HepG2 (cell line): ENCODE results near the gene LRP2. TPM values are rescaled to one million over a fixed set of nuclear protein-coding genes. Genes with fewer than 3 reads are reported as not detected.

Experiments
- ATAC-seq: fragments of 200-7000 bp; cut with Tn5 transposase; 3 replicates; pipeline ENCODE4 v1.9.1; 2020; ENCODE audit warnings: mild to moderate bottlenecking, moderate library complexity
- BruUV-seq: library from RNA; stranded (reverse); fragments of 400-500 nt; replicated peaks from 2 replicates; lab custom pipeline; 2021; lab: Mats Ljungman, UMichigan
- CTCF ChIA-PET: fragments of 300-600 bp; formaldehyde crosslinking; extraction: SDS; loops from one replicate; lab custom pipeline; 2021; ENCODE audit warnings: low total read pairs, inconsistent platforms, low intra/inter-chr PET ratio; lab: Yijun Ruan, JAX
- POLR2A ChIA-PET: fragments of 350-600 bp; sonication (Branson Sonifier 250); formaldehyde crosslinking; loops from one replicate; lab custom pipeline; 2020; ENCODE audit warnings: antibody characterized with exemption, inconsistent platforms; lab: Yijun Ruan, JAX
- DNase-seq: peaks from one replicate; pipeline ENCODE4 v3.0.0-alpha.2; 2015; ENCODE audit warnings: low spot score
- FAIRE-seq: peaks from 3 replicates; lab custom pipeline; 2011; peaks lifted over from hg19 to GRCh38; lab: Jason Lieb, UNC
- H2AFZ ChIP-seq: one replicate; pipeline ENCODE4 v1.6.1; 2011; ENCODE audit warnings: low read length, inconsistent platforms
- H3K27ac ChIP-seq: fragments of 300-600 bp; 3 replicates; pipeline ENCODE4 v1.8.0; 2011; ENCODE audit warnings: mixed run types, mild to moderate bottlenecking, mixed read lengths, low read length, inconsistent platforms; ENCODE audit not compliant: insufficient read depth; ENCODE audit errors: extremely low read length
- H3K27me3 ChIP-seq, 2 experiments: fragments of 200-600 bp in 1 of 2; 2 replicates in 1 of 2; 3 replicates in 1 of 2; pipeline versions ENCODE4 v1.6.0 to v1.8.0; 2011; ENCODE audit warnings: low read length in 2 of 2, mild to moderate bottlenecking in 2 of 2, moderate library complexity in 2 of 2, inconsistent platforms in 1 of 2; ENCODE audit not compliant: insufficient read depth in 2 of 2, control insufficient read depth in 1 of 2
- H3K36me3 ChIP-seq, 2 experiments: fragments of 200-600 bp in 1 of 2; replicated peaks in 1 of 2; 2 replicates in 1 of 2; 3 replicates in 1 of 2; pipeline versions ENCODE4 v1.5.1 to v1.8.0; 2011; ENCODE audit warnings: low read length in 2 of 2, inconsistent platforms in 1 of 2; ENCODE audit not compliant: insufficient read depth in 2 of 2, control insufficient read depth in 1 of 2
- H3K4me1 ChIP-seq: 2 replicates; pipeline ENCODE4 v1.5.1; 2012; ENCODE audit warnings: low read length, inconsistent platforms; ENCODE audit not compliant: insufficient read depth
- H3K4me2 ChIP-seq: 2 replicates; pipeline ENCODE4 v1.6.0; 2011; ENCODE audit warnings: low read depth, low read length, inconsistent platforms
- H3K4me3 ChIP-seq, 3 experiments: fragments of 200-600 bp in 1 of 3; sonication (generic), shearing (Covaris generic) in 1 of 3; replicated peaks in 1 of 3; 2 replicates each; pipeline ENCODE4 v1.5.1; 2011 to 2016; ENCODE audit warnings: low read length in 3 of 3, inconsistent platforms in 2 of 3, low read depth in 2 of 3, mild to moderate bottlenecking in 2 of 3, control low read depth in 1 of 3, mixed read lengths in 1 of 3; ENCODE audit not compliant: insufficient read depth in 1 of 3
- H3K79me2 ChIP-seq: one replicate; pipeline ENCODE4 v1.6.1; 2011; ENCODE audit warnings: low read length, inconsistent platforms; ENCODE audit not compliant: insufficient read depth
- H3K9ac ChIP-seq: 2 replicates; pipeline ENCODE4 v1.6.0; 2011; ENCODE audit warnings: mild to moderate bottlenecking, low read depth, low read length, inconsistent platforms; ENCODE audit not compliant: insufficient read depth
- H3K9me3 ChIP-seq: 2 replicates; pipeline ENCODE4 v1.5.1; 2012; ENCODE audit warnings: mild to moderate bottlenecking, low read length
- H4K20me1 ChIP-seq: 2 replicates; pipeline ENCODE4 v1.6.0; 2011; ENCODE audit warnings: inconsistent platforms, mild to moderate bottlenecking, low read length, moderate library complexity; ENCODE audit not compliant: insufficient read depth
- DNMT1 ChIP-seq: sonication (generic); formaldehyde crosslinking; IDR thresholded peaks from 2 replicates; pipeline ENCODE4 v1.5.1; 2020; ENCODE audit warnings: mild to moderate bottlenecking, missing genetic modification reagents
- KLF11 ChIP-seq: IDR thresholded peaks from 2 replicates; pipeline ENCODE4 v1.6.1; 2016; ENCODE audit warnings: missing compliant biosample characterization
- NR1H2 ChIP-seq: sonication (generic); formaldehyde crosslinking; IDR thresholded peaks from 2 replicates; pipeline ENCODE4 v1.8.1; 2022; ENCODE audit warnings: low read depth, missing genetic modification reagents, borderline replicate concordance
- RARA ChIP-seq: IDR thresholded peaks from 2 replicates; pipeline ENCODE4 v1.6.1; 2016; ENCODE audit warnings: missing genetic modification reagents, missing compliant biosample characterization
- SMC3 ChIP-seq: IDR thresholded peaks from 2 replicates; pipeline ENCODE4 v1.6.1; 2011; ENCODE audit warnings: low read length, improper control_type of control experiment
- ZC3H4 ChIP-seq: sonication (generic); formaldehyde crosslinking; IDR thresholded peaks from 2 replicates; pipeline ENCODE4 v1.4.0; 2020; ENCODE audit warnings: missing genetic modification reagents, borderline replicate concordance
- ZKSCAN1 ChIP-seq: fragments of 150-350 bp; IDR thresholded peaks from 2 replicates; pipeline ENCODE4 v1.6.1; 2014; ENCODE audit warnings: low read length
- ZNF431 ChIP-seq: sonication (generic); formaldehyde crosslinking; IDR thresholded peaks from 2 replicates; pipeline ENCODE4 v1.9.0; 2022; ENCODE audit warnings: missing genetic modification reagents, low read depth, mild to moderate bottlenecking, borderline replicate concordance
- ZNF761 ChIP-seq: sonication (generic); formaldehyde crosslinking; conservative IDR thresholded peaks from 2 replicates; pipeline ENCODE4 v1.4.0; 2020; ENCODE audit warnings: mild to moderate bottlenecking, missing genetic modification reagents
- ZSCAN25 ChIP-seq: sonication (generic); formaldehyde crosslinking; IDR thresholded peaks from 2 replicates; pipeline ENCODE4 v1.8.0; 2022; ENCODE audit warnings: mild to moderate bottlenecking, missing genetic modification reagents
- WGBS: methylation state at CpG from one replicate; pipeline ENCODE4 v1.1.6; 2017; ENCODE audit warnings: low lambda C conversion rate; 5-methylcytosine and 5-hydroxymethylcytosine counted together
- in situ Hi-C: cut with HindIII; loops from 2 replicates; pipeline ENCODE4 v1.10.0; 2017; ENCODE audit warnings: low pct_unique_long_range_greater_than_20kb; ENCODE audit not compliant: extremely low pct_ligation_motif_present
- intact Hi-C: fragments of 100-400 bp; cut with micrococcal nuclease; formaldehyde crosslinking; loops from one replicate; pipeline ENCODE4 v1.10.0; 2022; ENCODE audit not compliant: unreplicated experiment
- polyA plus RNA-seq, 8 experiments: library from polyadenylated mRNA; depleted of rRNA in 3 of 8; stranded (reverse) in 7 of 8; unstranded in 1 of 8; fragments of >200 nt; fragmentation: Illumina TruSeq in 4 of 8; extraction: Trizol in 4 of 8; gene quantifications; 2 replicates each; pipeline versions ENCODE4 v1.2.1 to v1.2.3, GENCODE V29; 2011 to 2016; ENCODE audit warnings: low read depth in 4 of 8, missing spikeins in 1 of 8, mixed read lengths in 1 of 8; ENCODE audit not compliant: insufficient read depth in 1 of 8
- total RNA-seq, 5 experiments: library from RNA; depleted of rRNA; stranded (reverse); fragments of >200 nt; fragmentation: Illumina TruSeq; extraction: Trizol; gene quantifications; 2 replicates each; pipeline ENCODE4 v1.2.3, GENCODE V29; 2016; ENCODE audit warnings: low read depth in 1 of 5
- TF ChIP-seq, protein P1 (sequence below): sonication (generic); formaldehyde crosslinking; IDR thresholded peaks from 2 replicates; pipeline ENCODE4 v1.4.0; 2020; ENCODE audit warnings: mild to moderate bottlenecking, missing genetic modification reagents
- TF ChIP-seq, protein P2 (sequence below): sonication (generic); formaldehyde crosslinking; IDR thresholded peaks from 2 replicates; pipeline ENCODE4 v1.4.0; 2020; ENCODE audit warnings: missing genetic modification reagents, borderline replicate concordance
- TF ChIP-seq, protein P3 (sequence below): sonication (generic); formaldehyde crosslinking; IDR thresholded peaks from 2 replicates; pipeline ENCODE4 v1.5.1; 2020; ENCODE audit warnings: missing genetic modification reagents, mild to moderate bottlenecking, borderline replicate concordance
- TF ChIP-seq, protein P4 (sequence below): IDR thresholded peaks from 2 replicates; pipeline ENCODE4 v1.6.1; 2012; ENCODE audit warnings: low read depth, low read length, improper control_type of control experiment
- TF ChIP-seq, protein P5 (sequence below): IDR thresholded peaks from 2 replicates; pipeline ENCODE4 v1.6.1; 2012; ENCODE audit warnings: low read length, improper control_type of control experiment

LRP2 gene
- total and polyA plus RNA-seq, 2 of the 13 experiments (the other 11 are each of a cell fraction or from before 2014, with no cell fraction given): 0.03 to 0.15 TPM

DNA sequence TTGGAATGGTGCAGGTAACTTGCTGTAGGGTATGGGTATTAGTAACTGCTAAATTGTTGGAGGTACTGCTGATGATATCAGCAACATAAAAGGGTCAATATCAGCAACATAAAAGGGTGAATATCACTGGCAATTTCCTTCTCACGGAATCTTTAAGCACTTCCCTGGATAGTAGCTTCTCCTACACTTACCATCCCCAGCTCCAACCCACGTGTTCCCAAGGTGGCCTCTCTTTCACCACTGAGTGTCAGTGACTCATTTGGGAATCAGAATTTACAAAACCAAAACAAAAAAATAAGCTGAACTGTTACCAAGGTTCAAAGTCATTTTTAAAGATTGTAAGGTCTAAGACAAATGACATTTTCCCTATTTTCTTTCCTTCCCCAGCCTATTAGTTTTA lies 70.8 kb downstream of the LRP2 start:
- ATAC-seq (no peak), FAIRE-seq (no peak), DNase-seq (no peak)
- Histone ChIP-seq H4K20me1 (no peaks in the 10 kb centered on the region), H3K4me3 (no peak overlapping the region), H3K36me3 (no peaks in the 10 kb centered on the region), H3K4me2 (no peak overlapping the region), H3K79me2 (no peaks in the 10 kb centered on the region), H3K9me3 (no peaks in the 10 kb centered on the region), H3K27ac (no peak overlapping the region), H2AFZ (no peak overlapping the region), H3K4me1 (peaks cover 11% of the 10 kb centered on the region), H3K9ac (no peak overlapping the region), H3K27me3 (peaks cover 0 to 21% of the 10 kb centered on the region in 2 experiments; a peak in 2 of 5 replicates)
- no TSS peak for BruUV-seq
- POLR2A ChIA-PET: no interaction called here
- in situ Hi-C loops: no loop called here
- intact Hi-C loops: no loop called here
- CTCF ChIA-PET: no interaction called here
- WGBS: 0% methylated on average over 2 of the region's 2 CpGs
- TF ChIP-seq, protein P1, sequence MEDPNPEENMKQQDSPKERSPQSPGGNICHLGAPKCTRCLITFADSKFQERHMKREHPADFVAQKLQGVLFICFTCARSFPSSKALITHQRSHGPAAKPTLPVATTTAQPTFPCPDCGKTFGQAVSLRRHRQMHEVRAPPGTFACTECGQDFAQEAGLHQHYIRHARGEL (CRISPR knock-in tag): no peak
- TF ChIP-seq NR1H2 (CRISPR knock-in tag): no peak
- TF ChIP-seq KLF11 (CRISPR knock-in tag): no peak
- no peak for TF ChIP-seq ZNF431 (CRISPR knock-in tag)
- TF ChIP-seq ZKSCAN1: no peak
- TF ChIP-seq, protein P2, sequence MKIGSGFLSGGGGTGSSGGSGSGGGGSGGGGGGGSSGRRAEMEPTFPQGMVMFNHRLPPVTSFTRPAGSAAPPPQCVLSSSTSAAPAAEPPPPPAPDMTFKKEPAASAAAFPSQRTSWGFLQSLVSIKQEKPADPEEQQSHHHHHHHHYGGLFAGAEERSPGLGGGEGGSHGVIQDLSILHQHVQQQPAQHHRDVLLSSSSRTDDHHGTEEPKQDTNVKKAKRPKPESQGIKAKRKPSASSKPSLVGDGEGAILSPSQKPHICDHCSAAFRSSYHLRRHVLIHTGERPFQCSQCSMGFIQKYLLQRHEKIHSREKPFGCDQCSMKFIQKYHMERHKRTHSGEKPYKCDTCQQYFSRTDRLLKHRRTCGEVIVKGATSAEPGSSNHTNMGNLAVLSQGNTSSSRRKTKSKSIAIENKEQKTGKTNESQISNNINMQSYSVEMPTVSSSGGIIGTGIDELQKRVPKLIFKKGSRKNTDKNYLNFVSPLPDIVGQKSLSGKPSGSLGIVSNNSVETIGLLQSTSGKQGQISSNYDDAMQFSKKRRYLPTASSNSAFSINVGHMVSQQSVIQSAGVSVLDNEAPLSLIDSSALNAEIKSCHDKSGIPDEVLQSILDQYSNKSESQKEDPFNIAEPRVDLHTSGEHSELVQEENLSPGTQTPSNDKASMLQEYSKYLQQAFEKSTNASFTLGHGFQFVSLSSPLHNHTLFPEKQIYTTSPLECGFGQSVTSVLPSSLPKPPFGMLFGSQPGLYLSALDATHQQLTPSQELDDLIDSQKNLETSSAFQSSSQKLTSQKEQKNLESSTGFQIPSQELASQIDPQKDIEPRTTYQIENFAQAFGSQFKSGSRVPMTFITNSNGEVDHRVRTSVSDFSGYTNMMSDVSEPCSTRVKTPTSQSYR: no peak
- no peak for TF ChIP-seq ZC3H4 (CRISPR knock-in tag)
- no peak for TF ChIP-seq DNMT1
- TF ChIP-seq, protein P3, sequence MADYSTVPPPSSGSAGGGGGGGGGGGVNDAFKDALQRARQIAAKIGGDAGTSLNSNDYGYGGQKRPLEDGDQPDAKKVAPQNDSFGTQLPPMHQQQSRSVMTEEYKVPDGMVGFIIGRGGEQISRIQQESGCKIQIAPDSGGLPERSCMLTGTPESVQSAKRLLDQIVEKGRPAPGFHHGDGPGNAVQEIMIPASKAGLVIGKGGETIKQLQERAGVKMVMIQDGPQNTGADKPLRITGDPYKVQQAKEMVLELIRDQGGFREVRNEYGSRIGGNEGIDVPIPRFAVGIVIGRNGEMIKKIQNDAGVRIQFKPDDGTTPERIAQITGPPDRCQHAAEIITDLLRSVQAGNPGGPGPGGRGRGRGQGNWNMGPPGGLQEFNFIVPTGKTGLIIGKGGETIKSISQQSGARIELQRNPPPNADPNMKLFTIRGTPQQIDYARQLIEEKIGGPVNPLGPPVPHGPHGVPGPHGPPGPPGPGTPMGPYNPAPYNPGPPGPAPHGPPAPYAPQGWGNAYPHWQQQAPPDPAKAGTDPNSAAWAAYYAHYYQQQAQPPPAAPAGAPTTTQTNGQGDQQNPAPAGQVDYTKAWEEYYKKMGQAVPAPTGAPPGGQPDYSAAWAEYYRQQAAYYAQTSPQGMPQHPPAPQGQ (CRISPR knock-in tag): no peak
- TF ChIP-seq, protein P4, sequence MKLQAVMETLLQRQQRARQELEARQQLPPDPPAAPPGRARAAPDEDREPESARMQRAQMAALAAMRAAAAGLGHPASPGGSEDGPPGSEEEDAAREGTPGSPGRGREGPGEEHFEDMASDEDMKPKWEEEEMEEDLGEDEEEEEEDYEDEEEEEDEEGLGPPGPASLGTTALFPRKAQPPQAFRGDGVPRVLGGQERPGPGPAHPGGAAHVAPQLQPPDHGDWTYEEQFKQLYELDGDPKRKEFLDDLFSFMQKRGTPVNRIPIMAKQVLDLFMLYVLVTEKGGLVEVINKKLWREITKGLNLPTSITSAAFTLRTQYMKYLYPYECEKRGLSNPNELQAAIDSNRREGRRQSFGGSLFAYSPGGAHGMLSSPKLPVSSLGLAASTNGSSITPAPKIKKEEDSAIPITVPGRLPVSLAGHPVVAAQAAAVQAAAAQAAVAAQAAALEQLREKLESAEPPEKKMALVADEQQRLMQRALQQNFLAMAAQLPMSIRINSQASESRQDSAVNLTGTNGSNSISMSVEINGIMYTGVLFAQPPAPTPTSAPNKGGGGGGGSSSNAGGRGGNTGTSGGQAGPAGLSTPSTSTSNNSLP: no peak
- TF ChIP-seq, protein P5, sequence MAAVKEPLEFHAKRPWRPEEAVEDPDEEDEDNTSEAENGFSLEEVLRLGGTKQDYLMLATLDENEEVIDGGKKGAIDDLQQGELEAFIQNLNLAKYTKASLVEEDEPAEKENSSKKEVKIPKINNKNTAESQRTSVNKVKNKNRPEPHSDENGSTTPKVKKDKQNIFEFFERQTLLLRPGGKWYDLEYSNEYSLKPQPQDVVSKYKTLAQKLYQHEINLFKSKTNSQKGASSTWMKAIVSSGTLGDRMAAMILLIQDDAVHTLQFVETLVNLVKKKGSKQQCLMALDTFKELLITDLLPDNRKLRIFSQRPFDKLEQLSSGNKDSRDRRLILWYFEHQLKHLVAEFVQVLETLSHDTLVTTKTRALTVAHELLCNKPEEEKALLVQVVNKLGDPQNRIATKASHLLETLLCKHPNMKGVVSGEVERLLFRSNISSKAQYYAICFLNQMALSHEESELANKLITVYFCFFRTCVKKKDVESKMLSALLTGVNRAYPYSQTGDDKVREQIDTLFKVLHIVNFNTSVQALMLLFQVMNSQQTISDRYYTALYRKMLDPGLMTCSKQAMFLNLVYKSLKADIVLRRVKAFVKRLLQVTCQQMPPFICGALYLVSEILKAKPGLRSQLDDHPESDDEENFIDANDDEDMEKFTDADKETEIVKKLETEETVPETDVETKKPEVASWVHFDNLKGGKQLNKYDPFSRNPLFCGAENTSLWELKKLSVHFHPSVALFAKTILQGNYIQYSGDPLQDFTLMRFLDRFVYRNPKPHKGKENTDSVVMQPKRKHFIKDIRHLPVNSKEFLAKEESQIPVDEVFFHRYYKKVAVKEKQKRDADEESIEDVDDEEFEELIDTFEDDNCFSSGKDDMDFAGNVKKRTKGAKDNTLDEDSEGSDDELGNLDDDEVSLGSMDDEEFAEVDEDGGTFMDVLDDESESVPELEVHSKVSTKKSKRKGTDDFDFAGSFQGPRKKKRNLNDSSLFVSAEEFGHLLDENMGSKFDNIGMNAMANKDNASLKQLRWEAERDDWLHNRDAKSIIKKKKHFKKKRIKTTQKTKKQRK: no peak
- TF ChIP-seq ZNF761 (CRISPR knock-in tag): no peak
- no peak for TF ChIP-seq SMC3
- no peak for TF ChIP-seq RARA (CRISPR knock-in tag)
- no peak for TF ChIP-seq ZSCAN25
